ENCODE results near the gene OR2V1. TPM values are rescaled to one million over a fixed set of nuclear protein-coding genes. Genes with fewer than 3 reads are reported as not detected.

OR2V1 gene
- total and polyA plus RNA-seq, 2 of the 13 experiments (the other 11 are each of a cell fraction or from before 2014, with no cell fraction given) = not detected

DNA sequence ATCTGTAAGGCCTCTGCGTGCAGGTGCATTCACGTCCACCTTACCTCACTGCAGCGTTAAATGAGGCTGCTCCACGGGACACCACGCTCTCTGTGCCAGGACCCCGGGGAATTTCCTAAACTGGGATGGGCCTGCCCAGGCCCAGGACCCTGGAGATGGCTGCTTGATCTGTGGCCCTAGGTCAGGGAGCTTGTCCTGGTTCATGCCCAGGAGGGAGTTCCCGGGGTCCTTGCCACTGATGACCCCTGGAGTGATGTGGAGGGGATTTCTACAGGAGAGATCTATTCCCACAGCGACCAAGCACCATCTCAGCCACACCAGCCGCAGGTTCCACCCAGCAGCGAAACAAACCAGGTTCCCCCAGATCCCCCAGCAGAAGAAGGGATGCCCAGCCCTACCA, 3.5 kb downstream of the OR2V1 start:
- H3K36me3 ChIP-seq (replicated peaks in 1 of 2; ENCODE audit: control insufficient read depth in 1 of 2, insufficient read depth in 2 of 2, low read length in 2 of 2) = no peaks in the 10 kb centered on the region
- in situ Hi-C loops (cut with HindIII; ENCODE audit: extremely low pct_ligation_motif_present, low pct_unique_long_range_greater_than_20kb) (no loop called here), intact Hi-C loops (cut with micrococcal nuclease; ENCODE audit: unreplicated experiment) (no loop called here)
- 41% methylated on average over 4 of the region's 10 CpGs for WGBS (ENCODE audit: low lambda C conversion rate)
- no peaks in the 10 kb centered on the region for H3K4me1 ChIP-seq (ENCODE audit: insufficient read depth, low read length)
- no peaks in the 10 kb centered on the region for H3K9me3 ChIP-seq (ENCODE audit: low read length)
- no peak overlapping the region for H3K4me3 ChIP-seq (replicated peaks in 1 of 3; ENCODE audit: insufficient read depth in 1 of 3, low read depth in 2 of 3, low read length in 3 of 3)
- H3K4me2 ChIP-seq (ENCODE audit: low read depth, low read length) = no peak overlapping the region
- no peaks in the 10 kb centered on the region for H4K20me1 ChIP-seq (ENCODE audit: insufficient read depth, low read length)
- no peaks in the 10 kb centered on the region for H3K79me2 ChIP-seq (ENCODE audit: insufficient read depth, low read length)
- no TSS peak for BruUV-seq (replicated peaks)
- no peak overlapping the region for H3K9ac ChIP-seq (ENCODE audit: insufficient read depth, low read depth, low read length)
- no peak overlapping the region for H2AFZ ChIP-seq (ENCODE audit: low read length)
- no peak for ATAC-seq
- DNase-seq (ENCODE audit: low spot score) = no peak
- H3K27ac ChIP-seq (ENCODE audit: extremely low read length, insufficient read depth, low read length) = no peak overlapping the region
- peaks cover 13 to 62% of the 10 kb centered on the region in 2 experiments; a peak in 4 of 5 replicates for H3K27me3 ChIP-seq (ENCODE audit: control insufficient read depth in 1 of 2, insufficient read depth in 2 of 2, low read length in 2 of 2)
- no peak for FAIRE-seq
- CTCF ChIA-PET (ENCODE audit: low intra/inter-chr PET ratio, low total read pairs) = no interaction called here
- POLR2A ChIA-PET = no interaction called here
- TF ChIP-seq ZNF530 (CRISPR knock-in tag; IDR thresholded peaks at IDR 0.05; ENCODE audit: low read depth) (no peak), USF2 (IDR thresholded peaks at IDR 0.05; ENCODE audit: low read depth, low read length) (no peak), USF2 (CRISPR knock-in tag; IDR thresholded peaks at IDR 0.05; ENCODE audit: borderline replicate concordance) (no peak), SAFB2 (CRISPR knock-in tag; IDR thresholded peaks at IDR 0.05; ENCODE audit: borderline replicate concordance, low read depth) (no peak), PRDM10 (CRISPR knock-in tag; IDR thresholded peaks at IDR 0.05; ENCODE audit: low read depth) (no peak), NFAT5 (CRISPR knock-in tag; IDR thresholded peaks at IDR 0.05) (no peak), ZFP36 (IDR thresholded peaks at IDR 0.05; ENCODE audit: borderline replicate concordance, low read depth, low read length, partially characterized antibody) (no peak), NR2F6 (IDR thresholded peaks at IDR 0.05) (no peak), NR2F6 (CRISPR knock-in tag; IDR thresholded peaks at IDR 0.05) (no peak), CAMTA2 (CRISPR knock-in tag; IDR thresholded peaks at IDR 0.05; ENCODE audit: borderline replicate concordance) (no peak), GZF1 (CRISPR knock-in tag; IDR thresholded peaks at IDR 0.05) (no peak)
- TF ChIP-seq, protein P1, sequence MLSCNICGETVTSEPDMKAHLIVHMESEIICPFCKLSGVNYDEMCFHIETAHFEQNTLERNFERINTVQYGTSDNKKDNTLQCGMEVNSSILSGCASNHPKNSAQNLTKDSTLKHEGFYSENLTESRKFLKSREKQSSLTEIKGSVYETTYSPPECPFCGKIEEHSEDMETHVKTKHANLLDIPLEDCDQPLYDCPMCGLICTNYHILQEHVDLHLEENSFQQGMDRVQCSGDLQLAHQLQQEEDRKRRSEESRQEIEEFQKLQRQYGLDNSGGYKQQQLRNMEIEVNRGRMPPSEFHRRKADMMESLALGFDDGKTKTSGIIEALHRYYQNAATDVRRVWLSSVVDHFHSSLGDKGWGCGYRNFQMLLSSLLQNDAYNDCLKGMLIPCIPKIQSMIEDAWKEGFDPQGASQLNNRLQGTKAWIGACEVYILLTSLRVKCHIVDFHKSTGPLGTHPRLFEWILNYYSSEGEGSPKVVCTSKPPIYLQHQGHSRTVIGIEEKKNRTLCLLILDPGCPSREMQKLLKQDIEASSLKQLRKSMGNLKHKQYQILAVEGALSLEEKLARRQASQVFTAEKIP (CRISPR knock-in tag; IDR thresholded peaks at IDR 0.05; ENCODE audit: borderline replicate concordance) = no peak
